DMS79 (cell line): Measurements from ENCODE around the gene EIF3F.

Source experiments
- DNase-seq: peaks from one replicate; lab custom pipeline; 2025; lab: John Stamatoyannopoulos, UW

EIF3F gene

GRCh38 chr11:8022876-8023275, 35.7 kb downstream of the EIF3F start:
- DNase-seq: no peak

- no peak for DNase-seq
Measured at GRCh38 chr11:8023831-8024555, 36.9 kb downstream of the EIF3F start.

- no peak for DNase-seq
Measured at GRCh38 chr11:8025123-8025522, 38.0 kb downstream of the EIF3F start.

GRCh38 chr11:8025816-8026215, 38.7 kb downstream of the EIF3F start:
- no peak for DNase-seq

- DNase-seq: no peak
Measured at GRCh38 chr11:8026982-8027381, 39.8 kb downstream of the EIF3F start.

GRCh38 chr11:8028766-8029165, 41.6 kb downstream of the EIF3F start:
- DNase-seq: no peak

- DNase-seq: no peak
Measured at GRCh38 chr11:8030526-8031247, 43.5 kb downstream of the EIF3F start.

- DNase-seq: no peak
Measured at GRCh38 chr11:8031248-8032115, 44.3 kb downstream of the EIF3F start.

GRCh38 chr11:8032122-8032521, 45.0 kb downstream of the EIF3F start:
- DNase-seq: no peak

GRCh38 chr11:8032576-8033304, 45.6 kb downstream of the EIF3F start:
- no peak for DNase-seq

- peak; percentile 82 for DNase-seq
Measured at GRCh38 chr11:8033305-8034105, 46.4 kb downstream of the EIF3F start.

GRCh38 chr11:8034106-8034585, 47.0 kb downstream of the EIF3F start:
- DNase-seq: no peak

- DNase-seq: no peak
Measured at GRCh38 chr11:8034604-8035190, 47.6 kb downstream of the EIF3F start.

- no peak for DNase-seq
Measured at GRCh38 chr11:8035200-8035855, 48.2 kb downstream of the EIF3F start.

- no peak for DNase-seq
Measured at GRCh38 chr11:8036002-8036802, 49.1 kb downstream of the EIF3F start.

- no peak for DNase-seq
Measured at GRCh38 chr11:8036986-8037385, 49.8 kb downstream of the EIF3F start.

GRCh38 chr11:8038393-8038792, 51.3 kb downstream of the EIF3F start:
- peak; percentile 39 for DNase-seq

- DNase-seq: no peak
Measured at GRCh38 chr11:8038811-8039529, 51.8 kb downstream of the EIF3F start.
